Measurements from ENCODE around the gene HSPA12B. TPM values are rescaled to one million over a fixed set of nuclear protein-coding genes. Genes with fewer than 3 reads are reported as not detected.
A peak's percentile ranks its signal among the peaks of the same experiment; 100 is the strongest.

Gene HSPA12B
- total and polyA plus RNA-seq, 2 of the 13 experiments (the other 11 are each of a cell fraction or from before 2014, with no cell fraction given), result 0.01 TPM; not detected in 1

- TF ChIP-seq PRDM15 (CRISPR knock-in tag; IDR thresholded peaks at IDR 0.05) (0 out of 2 replicates have a peak, but pooled peaks have one; percentile 43), ZSCAN9 (CRISPR knock-in tag; IDR thresholded peaks at IDR 0.05; ENCODE audit: borderline replicate concordance) (no peak), KAT2B (IDR thresholded peaks at IDR 0.05; ENCODE audit: borderline replicate concordance, low read depth, low read length) (no peak), ZNF382 (CRISPR knock-in tag; IDR thresholded peaks at IDR 0.05; ENCODE audit: borderline replicate concordance) (no peak), STAG1 (CRISPR knock-in tag; IDR thresholded peaks at IDR 0.05) (no peak), NFATC3 (CRISPR knock-in tag; IDR thresholded peaks at IDR 0.05) (no peak), NFE2L2 (IDR thresholded peaks at IDR 0.05; ENCODE audit: low read length) (no peak), CHD4 (IDR thresholded peaks at IDR 0.05; ENCODE audit: borderline replicate concordance, low read length) (no peak), REST (IDR thresholded peaks at IDR 0.05; ENCODE audit: borderline replicate concordance in 1 of 2, low read depth in 1 of 2, low read length in 2 of 2) (no peak), SKI (IDR thresholded peaks at IDR 0.05; ENCODE audit: partially characterized antibody) (no peak), ZNF274 (CRISPR knock-in tag; IDR thresholded peaks at IDR 0.05) (peak; percentile 82; the same call in 1 of the 2 replicates), ZNF720 (CRISPR knock-in tag; IDR thresholded peaks at IDR 0.05) (0 out of 2 replicates have a peak, but pooled peaks have one; percentile 80), MAZ (IDR thresholded peaks at IDR 0.05; ENCODE audit: borderline replicate concordance, low read depth, low read length) (no peak), MAZ (CRISPR knock-in tag; IDR thresholded peaks at IDR 0.05; ENCODE audit: low read depth) (no peak), HNF4G (IDR thresholded peaks at IDR 0.05; ENCODE audit: borderline replicate concordance, low read depth, low read length) (no peak), HNF4G (CRISPR knock-in tag; IDR thresholded peaks at IDR 0.05; ENCODE audit: borderline replicate concordance, low read depth) (no peak), THAP9 (CRISPR knock-in tag; IDR thresholded peaks at IDR 0.05; ENCODE audit: borderline replicate concordance) (peak; percentile 55; the same call in 1 of the 2 replicates), FOXO1 (CRISPR knock-in tag; IDR thresholded peaks at IDR 0.05) (no peak), ZNF629 (CRISPR knock-in tag; conservative IDR thresholded peaks at IDR 0.05) (peak; percentile 29; the same call in 1 of the 2 replicates)
Measured at GRCh38 chr20:3777716-3778629, 45.5 kb downstream of the HSPA12B start (continued).

Data from HepG2 (cell line).